KMS-11 (cell line): ENCODE results near the gene TMEM97.
"Not testable (repeated sequence)": the region's sequence is repeated elsewhere in the genome, so short reads cannot be mapped to it uniquely, and the experiment has no call there.

ENCODE experiments used
- H2AFZ ChIP-seq: fragments of 200-600 bp; sonication (generic); 2 replicates; pipeline ENCODE4 v1.6.1; 2016; ENCODE audit warnings: antibody characterized with exemption, mixed run types, low read depth
- H3K27ac ChIP-seq: fragments of 200-600 bp; sonication (generic); 2 replicates; pipeline ENCODE4 v1.6.1; 2016; ENCODE audit warnings: mild to moderate bottlenecking, mixed run types
- H3K27me3 ChIP-seq: fragments of 200-600 bp; sonication (generic); 2 replicates; pipeline ENCODE4 v1.6.1; 2017; ENCODE audit warnings: mild to moderate bottlenecking, low read depth, mixed run types, moderate library complexity; ENCODE audit not compliant: insufficient read depth
- H3K36me3 ChIP-seq: fragments of 200-600 bp; sonication (generic); 2 replicates; pipeline ENCODE4 v1.6.1; 2017; ENCODE audit warnings: mild to moderate bottlenecking, mixed run types; ENCODE audit not compliant: insufficient read depth
- H3K4me1 ChIP-seq: fragments of 200-600 bp; sonication (generic); 2 replicates; pipeline ENCODE4 v1.6.1; 2016; ENCODE audit warnings: mild to moderate bottlenecking, low read depth, mixed run types; ENCODE audit not compliant: poor library complexity, severe bottlenecking
- H3K4me2 ChIP-seq: fragments of 200-600 bp; sonication (generic); 2 replicates; pipeline ENCODE4 v1.7.0; 2016; ENCODE audit warnings: mild to moderate bottlenecking, mixed run types
- H3K4me3 ChIP-seq: fragments of 200-600 bp; sonication (generic); IDR thresholded peaks from 2 replicates; pipeline ENCODE4 v1.6.1; 2017; ENCODE audit warnings: low read depth, low read length, mixed read lengths; ENCODE audit not compliant: insufficient read depth
- H3K79me2 ChIP-seq: fragments of 200-600 bp; sonication (generic); 2 replicates; pipeline ENCODE4 v1.6.1; 2016; ENCODE audit warnings: low read depth, mixed run types; ENCODE audit not compliant: insufficient read depth
- H3K9ac ChIP-seq: fragments of 200-600 bp; sonication (generic); 2 replicates; pipeline ENCODE4 v1.6.1; 2016; ENCODE audit warnings: mild to moderate bottlenecking, mixed run types
- H4K20me1 ChIP-seq: fragments of 200-600 bp; sonication (generic); 2 replicates; pipeline ENCODE4 v1.6.1; 2016; ENCODE audit warnings: mild to moderate bottlenecking, mixed run types; ENCODE audit not compliant: insufficient read depth
- CTCF ChIP-seq: fragments of 200-600 bp; sonication (generic); conservative IDR thresholded peaks from 2 replicates; pipeline ENCODE4 v1.6.1; 2017; ENCODE audit warnings: low read depth, mild to moderate bottlenecking, antibody characterized with exemption, low read length, moderate library complexity, mixed read lengths

TMEM97 gene

DNA sequence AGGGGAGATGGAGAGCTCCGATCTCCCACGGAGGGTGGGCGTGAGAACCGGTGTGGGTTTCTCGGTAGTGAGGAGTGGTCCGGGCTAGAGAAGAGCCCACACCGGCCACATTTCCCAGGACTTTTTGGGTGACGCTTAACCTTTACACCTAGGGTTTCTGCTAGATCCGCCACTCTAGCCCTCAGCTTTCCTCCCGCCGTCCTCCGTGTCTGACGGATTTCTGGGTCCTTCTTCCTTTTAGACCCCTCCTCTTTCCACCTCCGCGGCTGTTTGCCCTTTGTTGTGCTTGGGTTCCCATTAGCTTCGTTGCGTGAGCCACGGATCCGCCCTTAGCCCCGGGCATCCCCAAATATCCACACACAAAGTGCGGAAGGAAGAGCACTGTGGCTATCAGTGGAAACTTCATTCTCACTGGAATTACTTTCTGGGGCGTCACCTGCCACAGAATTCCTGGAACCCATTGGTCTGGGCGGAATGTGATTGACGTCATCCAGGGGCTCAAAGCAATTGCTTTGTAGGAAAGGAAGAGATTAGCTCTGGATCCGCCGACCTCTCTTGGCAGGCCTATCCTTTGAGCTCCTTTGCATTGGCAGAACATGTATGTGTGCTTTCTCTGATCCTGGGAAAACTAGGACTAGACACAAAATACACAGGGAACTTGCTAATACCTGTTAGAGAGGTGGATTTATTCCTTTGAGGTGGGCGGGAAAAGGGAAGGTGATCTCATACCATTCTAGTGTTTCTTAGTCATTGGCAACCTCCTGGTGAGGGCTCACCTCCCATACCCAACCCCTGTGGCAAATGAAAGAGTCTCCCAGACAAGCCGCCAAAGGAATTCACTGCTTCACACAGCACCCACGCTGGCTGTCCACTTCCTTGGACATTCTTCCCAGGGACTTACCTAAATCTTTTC, 17.2 kb downstream of the TMEM97 start:
- H3K27me3 ChIP-seq, result no peaks in the 10 kb centered on the region
- no peak overlapping the region for H3K27ac ChIP-seq
- no peaks in the 10 kb centered on the region for H3K36me3 ChIP-seq
- peak overlapping the region; percentile 74; the same call in 1 of the 2 replicates for H3K9ac ChIP-seq
- no peak overlapping the region for H3K4me3 ChIP-seq
- no peaks in the 10 kb centered on the region for H4K20me1 ChIP-seq
- no peak for TF ChIP-seq CTCF
- H2AFZ ChIP-seq, result peak overlapping the region; percentile 74
- peaks cover 15% of the 10 kb centered on the region for H3K4me1 ChIP-seq
- no peaks in the 10 kb centered on the region; the same call in 1 of the 2 replicates for H3K79me2 ChIP-seq
- peak overlapping the region; percentile 85 for H3K4me2 ChIP-seq

GRCh38 chr17:28338056-28338768, 19.2 kb downstream of the TMEM97 start:
- Histone ChIP-seq H3K4me3 (no peak overlapping the region), H4K20me1 (no peaks in the 10 kb centered on the region), H3K36me3 (no peaks in the 10 kb centered on the region), H3K4me1 (peaks cover 15% of the 10 kb centered on the region), H3K4me2 (no peak overlapping the region), H3K9ac (no peak overlapping the region), H3K27ac (no peak overlapping the region), H3K27me3 (no peaks in the 10 kb centered on the region), H2AFZ (no peak overlapping the region), H3K79me2 (no peaks in the 10 kb centered on the region; the same call in 1 of the 2 replicates)
- no peak for TF ChIP-seq CTCF

DNA sequence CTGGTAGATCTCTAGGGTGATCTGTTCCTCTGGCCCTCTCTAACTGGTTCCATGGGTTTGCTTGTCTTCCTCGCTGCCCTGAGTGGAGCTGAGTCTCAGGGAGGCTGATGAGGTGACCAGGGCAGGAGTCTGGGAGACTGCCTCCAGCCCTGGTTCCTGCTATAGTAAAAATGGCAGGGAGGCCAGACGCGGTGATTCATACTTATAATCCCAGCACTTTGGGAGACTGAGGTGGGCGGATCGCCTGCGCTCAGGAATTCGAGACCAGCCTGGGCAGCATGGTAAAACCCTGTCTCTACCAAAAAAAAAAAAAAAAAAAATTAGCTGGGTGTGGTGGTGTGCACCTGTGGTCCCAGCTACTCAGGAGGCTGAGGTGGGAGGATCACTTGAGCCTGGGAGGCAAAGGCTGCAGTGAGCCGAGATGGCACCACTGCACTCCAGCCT, 19.8 kb downstream of the TMEM97 start:
- H3K36me3 ChIP-seq, H2AFZ ChIP-seq, H3K27ac ChIP-seq, H3K9ac ChIP-seq, H3K4me2 ChIP-seq, H3K4me3 ChIP-seq, H3K27me3 ChIP-seq, H4K20me1 ChIP-seq, H3K79me2 ChIP-seq: not testable (repeated sequence)
- H3K4me1 ChIP-seq, result peaks cover 15% of the 10 kb centered on the region

- H3K4me2 ChIP-seq, result no peak overlapping the region
- no peak for TF ChIP-seq CTCF
- peaks cover 10% of the 10 kb centered on the region for H3K4me1 ChIP-seq
- no peak overlapping the region for H3K4me3 ChIP-seq
- no peak overlapping the region for H2AFZ ChIP-seq
- H3K79me2 ChIP-seq, result no peaks in the 10 kb centered on the region; the same call in 1 of the 2 replicates
- H3K36me3 ChIP-seq, result no peaks in the 10 kb centered on the region
- H3K27ac ChIP-seq, result no peak overlapping the region
- no peaks in the 10 kb centered on the region for H4K20me1 ChIP-seq
- no peaks in the 10 kb centered on the region for H3K27me3 ChIP-seq
- no peak overlapping the region for H3K9ac ChIP-seq
These were observed 20.4 kb downstream of the TMEM97 start for GRCh38 chr17:28339431-28339830.
